CD4-positive, alpha-beta T cell treated with Interferon alpha-2 for 1 hour (primary cell): ENCODE data around the gene TPMT.
"Not testable (repeated sequence)": the region's sequence is repeated elsewhere in the genome, so short reads cannot be mapped to it uniquely, and the experiment has no call there.

ENCODE experiments used
- DNase-seq, 2 donors: peaks; one replicate each; pipeline ENCODE4 v3.0.0-alpha.2; 2020 to 2022

The TPMT gene

GRCh38 chr6:18154507-18155149, at the start of gene TPMT:
TPMT (minus strand) TSS chr6:18155077; CDS start chr6:18149127, 5,950 bp downstream.
- DNase-seq, result no peak

GRCh38 chr6:18203786-18204185, 48.9 kb upstream of the TPMT start:
- DNase-seq, result no peak

GRCh38 chr6:18192026-18192425, 37.1 kb upstream of the TPMT start:
- DNase-seq, result no peak

GRCh38 chr6:18189196-18189595, 34.3 kb upstream of the TPMT start:
- DNase-seq, result no peak

GRCh38 chr6:18187701-18188100, 32.8 kb upstream of the TPMT start:
- DNase-seq, result no peak

GRCh38 chr6:18186540-18187250, 31.8 kb upstream of the TPMT start:
- peak in 1 of 2 donors; percentile 10 for DNase-seq

- no peak for DNase-seq
Measured at GRCh38 chr6:18186033-18186432, 31.2 kb upstream of the TPMT start.

- no peak for DNase-seq
Measured at GRCh38 chr6:18185624-18186023, 30.7 kb upstream of the TPMT start.

- no peak for DNase-seq
Measured at GRCh38 chr6:18183766-18184165, 28.9 kb upstream of the TPMT start.

- no peak for DNase-seq
Measured at GRCh38 chr6:18182568-18182967, 27.7 kb upstream of the TPMT start.

GRCh38 chr6:18179770-18180356, 25.0 kb upstream of the TPMT start:
- DNase-seq, result peak; percentile 3 to 15

- no peak for DNase-seq
Measured at GRCh38 chr6:18178960-18179615, 24.2 kb upstream of the TPMT start.

GRCh38 chr6:18177286-18177965, 22.5 kb upstream of the TPMT start:
- DNase-seq, result no peak

GRCh38 chr6:18176198-18176597, 21.3 kb upstream of the TPMT start:
- not testable (repeated sequence) for DNase-seq

GRCh38 chr6:18171871-18172270, 17.0 kb upstream of the TPMT start:
- no peak for DNase-seq

GRCh38 chr6:18168264-18168663, 13.4 kb upstream of the TPMT start:
- DNase-seq, result no peak

GRCh38 chr6:18166312-18167036, 11.6 kb upstream of the TPMT start:
- no peak for DNase-seq

- DNase-seq, result no peak
Measured at GRCh38 chr6:18165751-18166150, 10.9 kb upstream of the TPMT start.

GRCh38 chr6:18162401-18162800, 7.5 kb upstream of the TPMT start:
- no peak for DNase-seq

- DNase-seq, result no peak
Measured at GRCh38 chr6:18161431-18161830, 6.6 kb upstream of the TPMT start.

- no peak for DNase-seq
Measured at GRCh38 chr6:18160911-18161310, 6.0 kb upstream of the TPMT start.

- peak; percentile 58 to 61 for DNase-seq
Measured at GRCh38 chr6:18155864-18156421, 1.1 kb upstream of the TPMT start.
